ENCODE data around the gene TLNRD1. TPM values are rescaled to one million over a fixed set of nuclear protein-coding genes. Genes with fewer than 3 reads are reported as not detected.
A peak's percentile ranks its signal among the peaks of the same experiment; 100 is the strongest.

The TLNRD1 gene
- total RNA-seq, 1 donor from 2014 or later: 27.8 TPM

DNA sequence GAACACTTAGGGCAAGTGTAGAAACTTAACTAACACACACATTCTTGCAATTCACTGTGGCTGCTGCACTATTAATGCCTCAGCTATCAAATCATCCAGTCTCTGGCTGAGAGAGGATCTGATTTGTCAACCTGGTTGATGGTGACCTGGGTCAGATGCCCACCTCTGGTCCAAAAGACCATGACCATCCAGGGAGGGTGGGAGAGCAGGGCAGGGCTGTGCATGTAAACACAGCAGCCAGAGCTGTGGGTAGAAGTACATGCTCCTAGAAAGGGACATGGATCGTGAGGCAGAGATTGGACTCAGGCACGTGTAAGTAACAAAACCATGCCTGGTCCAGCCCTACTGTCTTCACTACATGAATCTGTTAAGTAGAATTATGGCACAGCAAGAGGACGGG lies 28.4 kb upstream of the TLNRD1 start:
- no peaks in the 10 kb centered on the region for H3K9me3 ChIP-seq
- H3K27me3 ChIP-seq: no peaks in the 10 kb centered on the region
- TF ChIP-seq, protein P1, sequence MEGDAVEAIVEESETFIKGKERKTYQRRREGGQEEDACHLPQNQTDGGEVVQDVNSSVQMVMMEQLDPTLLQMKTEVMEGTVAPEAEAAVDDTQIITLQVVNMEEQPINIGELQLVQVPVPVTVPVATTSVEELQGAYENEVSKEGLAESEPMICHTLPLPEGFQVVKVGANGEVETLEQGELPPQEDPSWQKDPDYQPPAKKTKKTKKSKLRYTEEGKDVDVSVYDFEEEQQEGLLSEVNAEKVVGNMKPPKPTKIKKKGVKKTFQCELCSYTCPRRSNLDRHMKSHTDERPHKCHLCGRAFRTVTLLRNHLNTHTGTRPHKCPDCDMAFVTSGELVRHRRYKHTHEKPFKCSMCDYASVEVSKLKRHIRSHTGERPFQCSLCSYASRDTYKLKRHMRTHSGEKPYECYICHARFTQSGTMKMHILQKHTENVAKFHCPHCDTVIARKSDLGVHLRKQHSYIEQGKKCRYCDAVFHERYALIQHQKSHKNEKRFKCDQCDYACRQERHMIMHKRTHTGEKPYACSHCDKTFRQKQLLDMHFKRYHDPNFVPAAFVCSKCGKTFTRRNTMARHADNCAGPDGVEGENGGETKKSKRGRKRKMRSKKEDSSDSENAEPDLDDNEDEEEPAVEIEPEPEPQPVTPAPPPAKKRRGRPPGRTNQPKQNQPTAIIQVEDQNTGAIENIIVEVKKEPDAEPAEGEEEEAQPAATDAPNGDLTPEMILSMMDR (IDR thresholded peaks at IDR 0.05): no peak
- no peak overlapping the region for H3K27ac ChIP-seq
- H3K4me1 ChIP-seq: no peaks in the 10 kb centered on the region
- DNase-seq (no peak), ATAC-seq (no peak)
- peaks cover 12% of the 10 kb centered on the region for H3K36me3 ChIP-seq
- H3K4me3 ChIP-seq: no peak overlapping the region
- intact Hi-C loops (cut with DNase I): loop anchor here (10.0 kb wide), 1 partner anchor 517 kb away; no protein-coding TSS in a partner anchor

DNA sequence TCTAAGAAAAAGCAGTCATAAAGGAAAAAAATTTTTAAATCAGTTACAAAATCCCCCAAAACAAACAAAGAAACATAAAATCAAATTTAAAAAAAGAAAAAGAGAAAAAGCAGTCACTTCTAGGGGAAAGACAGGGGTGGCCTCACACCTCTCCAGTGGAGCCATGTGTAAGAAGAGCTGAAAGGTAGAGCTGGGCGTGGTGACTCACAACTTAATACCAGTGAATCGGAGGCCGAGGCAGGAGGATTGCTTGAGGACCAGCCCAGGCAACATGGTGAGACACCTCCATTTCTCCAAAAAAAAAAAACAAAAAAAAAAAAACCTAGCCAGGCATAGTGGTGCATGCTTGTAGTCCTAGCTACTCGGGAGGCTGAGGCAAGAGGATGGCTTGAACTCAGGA lies 25.8 kb upstream of the TLNRD1 start:
- DNase-seq (no peak), ATAC-seq (no peak)
- no peak overlapping the region for H3K27ac ChIP-seq
- intact Hi-C loops (cut with DNase I): loop anchor here (10.0 kb wide), 1 partner anchor 520 kb away; no protein-coding TSS in a partner anchor
- no peak overlapping the region for H3K4me3 ChIP-seq
- no peaks in the 10 kb centered on the region for H3K4me1 ChIP-seq
- H3K36me3 ChIP-seq: peaks cover 26% of the 10 kb centered on the region
- TF ChIP-seq, protein P1 (IDR thresholded peaks at IDR 0.05): no peak
- no peaks in the 10 kb centered on the region for H3K9me3 ChIP-seq
- H3K27me3 ChIP-seq: no peaks in the 10 kb centered on the region

DNA sequence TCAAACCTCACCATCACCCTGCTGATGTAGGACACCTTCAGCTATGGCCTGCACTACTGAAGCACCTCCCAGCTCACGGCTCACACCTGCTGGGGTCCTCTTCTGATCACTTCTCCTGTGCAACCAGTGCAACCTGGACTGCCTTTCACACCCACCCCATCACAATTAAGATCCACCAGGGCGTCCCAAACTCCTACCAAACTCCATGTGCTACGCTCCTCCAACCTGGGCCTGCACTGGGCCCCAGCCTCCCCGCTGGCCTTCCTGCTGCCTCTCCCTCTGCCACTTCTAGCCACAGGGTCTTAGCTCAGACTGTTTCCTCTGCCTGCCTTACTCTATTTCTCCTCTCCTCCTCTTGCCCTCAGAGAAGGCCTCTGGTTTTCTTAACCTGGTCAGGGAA lies 23.9 kb upstream of the TLNRD1 start:
- Histone ChIP-seq H3K36me3 (peaks cover 45% of the 10 kb centered on the region), H3K4me1 (no peaks in the 10 kb centered on the region), H3K4me3 (no peak overlapping the region), H3K9me3 (no peaks in the 10 kb centered on the region), H3K27me3 (no peaks in the 10 kb centered on the region), H3K27ac (no peak overlapping the region)
- TF ChIP-seq, protein P1 (IDR thresholded peaks at IDR 0.05): no peak
- DNase-seq (no peak), ATAC-seq (no peak)
- intact Hi-C loops (cut with DNase I): loop anchor here (10.0 kb wide), 1 partner anchor 522 kb away; no protein-coding TSS in a partner anchor

DNA sequence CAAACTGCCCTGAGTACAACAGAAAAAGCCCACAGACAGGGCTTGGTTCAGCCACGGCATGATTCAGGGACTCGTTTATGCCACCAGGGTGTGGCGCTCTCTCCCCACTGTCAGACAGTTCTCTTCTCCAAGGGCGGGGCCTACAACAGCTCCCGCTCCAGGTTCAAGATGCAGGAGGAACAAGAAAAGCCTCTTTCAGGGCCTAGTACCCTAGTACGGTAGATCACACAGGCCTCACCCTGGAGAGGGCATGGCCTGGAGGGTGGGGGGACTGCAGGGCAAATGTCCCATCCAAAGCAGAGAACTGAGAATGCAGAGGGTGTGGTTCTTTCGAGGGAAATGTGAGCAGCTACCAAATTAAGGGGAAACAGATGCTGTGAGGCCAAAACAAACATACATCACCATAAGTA lies 23.1 kb upstream of the TLNRD1 start:
- ATAC-seq: peak; percentile 95
- Histone ChIP-seq H3K36me3 (peaks cover 50% of the 10 kb centered on the region), H3K27ac (no peak overlapping the region), H3K4me1 (no peaks in the 10 kb centered on the region), H3K4me3 (no peak overlapping the region), H3K27me3 (no peaks in the 10 kb centered on the region), H3K9me3 (no peaks in the 10 kb centered on the region)
- TF ChIP-seq, protein P1 (IDR thresholded peaks at IDR 0.05): peak; percentile 61
- peak; percentile 74 for DNase-seq
- intact Hi-C loops (cut with DNase I): loop anchor here (10.0 kb wide), 1 partner anchor 523 kb away; no protein-coding TSS in a partner anchor

DNA sequence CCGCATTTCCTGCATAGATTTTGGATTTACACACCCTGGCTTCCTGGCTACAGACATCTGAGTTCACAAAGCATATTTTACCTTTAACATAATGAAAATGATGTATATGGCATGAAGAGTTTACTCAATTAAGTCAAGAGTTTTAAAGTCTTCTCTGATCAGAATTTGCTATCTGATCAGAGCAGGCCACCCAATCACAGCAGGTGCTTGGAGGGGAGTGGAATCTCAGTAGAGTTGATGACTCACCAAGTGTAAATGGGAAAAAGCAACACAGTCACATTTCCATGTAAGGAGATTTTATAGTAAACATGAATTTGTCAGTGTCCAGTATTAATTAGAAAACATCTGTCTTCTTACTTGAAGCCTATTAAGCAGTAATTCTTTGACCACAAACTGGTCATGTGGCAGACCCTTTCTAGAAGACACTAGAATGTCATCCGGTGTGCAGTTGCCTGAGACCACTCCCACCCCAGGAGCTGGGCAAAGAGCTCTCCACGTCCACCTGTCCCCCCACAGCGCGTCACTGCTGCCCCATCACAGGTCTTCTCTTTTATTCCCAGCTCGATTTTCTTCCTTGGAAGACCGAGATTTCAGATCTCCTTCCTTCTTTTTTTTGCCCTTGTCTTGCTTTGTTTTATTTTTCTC lies 21.9 kb upstream of the TLNRD1 start:
- ATAC-seq: no peak
- Histone ChIP-seq H3K4me3 (no peak overlapping the region), H3K4me1 (no peaks in the 10 kb centered on the region), H3K9me3 (no peaks in the 10 kb centered on the region), H3K27ac (no peak overlapping the region), H3K36me3 (peaks cover 48% of the 10 kb centered on the region), H3K27me3 (no peaks in the 10 kb centered on the region)
- no peak for DNase-seq
- TF ChIP-seq, protein P1 (IDR thresholded peaks at IDR 0.05): no peak
- intact Hi-C loops (cut with DNase I): loop anchor here (10.0 kb wide), 1 partner anchor 524 kb away; no protein-coding TSS in a partner anchor
